ENCODE measurements around the gene FBXO47. TPM values are rescaled to one million over a fixed set of nuclear protein-coding genes. Genes with fewer than 3 reads are reported as not detected.

The FBXO47 gene
- total and polyA plus RNA-seq, 4 donors: not detected

- no peaks in the 10 kb centered on the region for H3K9me3 ChIP-seq (ENCODE audit: control insufficient read depth, low read length)
- intact Hi-C loops (cut with DNase I): no loop called here
- H3K4me1 ChIP-seq (ENCODE audit: control insufficient read depth in 1 of 2, insufficient read depth in 2 of 2, low read length in 2 of 2): peaks cover 0 to 1% of the 10 kb centered on the region in 2 donors
- DNase-seq (peak in 1 of 2 donors; percentile 64), ATAC-seq (ENCODE audit: low FRiP score) (no peak)
- WGBS, 2 donors: 46 to 48% methylated on average over 8 to 9 of the region's 9 CpGs
- H3K36me3 ChIP-seq (ENCODE audit: control insufficient read depth in 1 of 2, insufficient read depth in 2 of 2, low read length in 1 of 2): peaks cover 0 to 2% of the 10 kb centered on the region in 2 donors
- H3K4me3 ChIP-seq (ENCODE audit: low read length in 2 of 2): no peak overlapping the region
- peak overlapping the region in 1 of 2 donors; percentile 70 for H3K27ac ChIP-seq (ENCODE audit: low read depth in 1 of 2, low read length in 2 of 2)
- H3K27me3 ChIP-seq (ENCODE audit: control insufficient read depth in 1 of 2, insufficient read depth in 2 of 2, low read length in 1 of 2): no peaks in the 10 kb centered on the region
These were observed 46.6 kb downstream of the FBXO47 start for GRCh38 chr17:38920374-38921291.

- intact Hi-C loops (cut with DNase I): loop anchor here in 1 of 2 donors (5.0 kb wide), 1 partner anchor 42 kb away; no protein-coding TSS in a partner anchor
- no peaks in the 10 kb centered on the region for H3K4me1 ChIP-seq (ENCODE audit: control insufficient read depth in 1 of 2, insufficient read depth in 2 of 2, low read length in 2 of 2)
- H3K36me3 ChIP-seq (ENCODE audit: control insufficient read depth in 1 of 2, insufficient read depth in 2 of 2, low read length in 1 of 2): peaks cover 0 to 2% of the 10 kb centered on the region in 2 donors
- WGBS, 2 donors: 84 to 85% methylated on average over 16 of the region's 16 CpGs
- H3K27me3 ChIP-seq (ENCODE audit: control insufficient read depth in 1 of 2, insufficient read depth in 2 of 2, low read length in 1 of 2): no peaks in the 10 kb centered on the region
- no peak overlapping the region for H3K4me3 ChIP-seq (ENCODE audit: low read length in 2 of 2)
- ATAC-seq (ENCODE audit: low FRiP score) (no peak), DNase-seq (peak in 1 of 2 donors; percentile 65)
- peak overlapping the region in 1 of 2 donors; percentile 52 for H3K27ac ChIP-seq (ENCODE audit: low read depth in 1 of 2, low read length in 2 of 2)
- no peaks in the 10 kb centered on the region for H3K9me3 ChIP-seq (ENCODE audit: control insufficient read depth, low read length)
These were observed 47.7 kb downstream of the FBXO47 start for GRCh38 chr17:38919316-38920078.

GRCh38 chr17:38918916-38919315 lies 48.3 kb downstream of the FBXO47 start:
- no peak overlapping the region for H3K27ac ChIP-seq (ENCODE audit: low read depth in 1 of 2, low read length in 2 of 2)
- H3K4me1 ChIP-seq (ENCODE audit: control insufficient read depth in 1 of 2, insufficient read depth in 2 of 2, low read length in 2 of 2): no peaks in the 10 kb centered on the region
- no peaks in the 10 kb centered on the region for H3K9me3 ChIP-seq (ENCODE audit: control insufficient read depth, low read length)
- no peak overlapping the region for H3K4me3 ChIP-seq (ENCODE audit: low read length in 2 of 2)
- H3K36me3 ChIP-seq (ENCODE audit: control insufficient read depth in 1 of 2, insufficient read depth in 2 of 2, low read length in 1 of 2): peaks cover 0 to 6% of the 10 kb centered on the region in 2 donors
- no peaks in the 10 kb centered on the region for H3K27me3 ChIP-seq (ENCODE audit: control insufficient read depth in 1 of 2, insufficient read depth in 2 of 2, low read length in 1 of 2)
- DNase-seq: no peak
- 76 to 80% methylated on average over 5 of the region's 5 CpGs for WGBS, 2 donors
- intact Hi-C loops (cut with DNase I): loop anchor here in 1 of 2 donors (5.0 kb wide), 1 partner anchor 42 kb away; no protein-coding TSS in a partner anchor
- no peak for ATAC-seq (ENCODE audit: low FRiP score)

DNA sequence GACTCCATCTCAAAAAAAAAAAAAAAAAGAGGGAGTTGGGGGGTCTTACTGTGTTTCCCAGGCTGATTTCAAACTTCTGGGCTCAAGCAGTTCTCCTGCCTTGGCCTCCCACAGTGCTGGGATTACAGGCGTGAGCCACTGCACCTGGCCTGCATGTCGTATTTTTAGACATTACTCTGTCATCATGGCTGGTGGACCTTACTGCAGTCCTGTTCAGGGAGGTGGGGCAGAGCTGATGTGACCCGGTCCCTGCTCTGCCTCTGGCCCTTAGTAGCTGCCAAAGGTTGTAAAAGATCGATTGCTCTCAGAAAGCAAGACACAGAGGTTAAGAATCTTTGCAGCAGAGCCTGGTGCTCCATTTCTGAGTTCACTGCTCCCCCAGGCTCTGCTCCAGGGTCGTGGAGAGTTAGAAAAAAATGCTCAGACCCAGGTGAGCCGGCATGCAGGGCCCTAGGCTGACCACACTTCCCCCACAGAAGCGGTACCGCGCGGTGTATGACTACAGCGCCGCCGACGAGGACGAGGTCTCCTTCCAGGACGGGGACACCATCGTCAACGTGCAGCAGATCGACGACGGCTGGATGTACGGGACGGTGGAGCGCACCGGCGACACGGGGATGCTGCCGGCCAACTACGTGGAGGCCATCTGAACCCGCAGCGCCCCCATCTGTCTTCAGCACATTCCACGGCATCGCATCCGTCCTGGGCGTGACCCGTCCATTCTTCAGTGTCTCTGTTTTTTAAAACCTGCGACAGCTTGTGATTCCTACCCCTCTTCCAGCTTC lies 48.9 kb downstream of the FBXO47 start:
- intact Hi-C loops (cut with DNase I): loop anchor here in 1 of 2 donors (5.0 kb wide), 1 partner anchor 41 kb away; no protein-coding TSS in a partner anchor
- DNase-seq: peak in 1 of 2 donors; percentile 77
- H3K27ac ChIP-seq (ENCODE audit: low read depth in 1 of 2, low read length in 2 of 2): no peak overlapping the region
- H3K36me3 ChIP-seq (ENCODE audit: control insufficient read depth in 1 of 2, insufficient read depth in 2 of 2, low read length in 1 of 2): peaks cover 0 to 6% of the 10 kb centered on the region in 2 donors
- no peak for ATAC-seq (ENCODE audit: low FRiP score)
- no peak overlapping the region for H3K4me3 ChIP-seq (ENCODE audit: low read length in 2 of 2)
- 67 to 73% methylated on average over 37 of the region's 37 CpGs for WGBS, 2 donors
- no peaks in the 10 kb centered on the region for H3K4me1 ChIP-seq (ENCODE audit: control insufficient read depth in 1 of 2, insufficient read depth in 2 of 2, low read length in 2 of 2)
- no peaks in the 10 kb centered on the region for H3K27me3 ChIP-seq (ENCODE audit: control insufficient read depth in 1 of 2, insufficient read depth in 2 of 2, low read length in 1 of 2)
- no peaks in the 10 kb centered on the region for H3K9me3 ChIP-seq (ENCODE audit: control insufficient read depth, low read length)

DNA sequence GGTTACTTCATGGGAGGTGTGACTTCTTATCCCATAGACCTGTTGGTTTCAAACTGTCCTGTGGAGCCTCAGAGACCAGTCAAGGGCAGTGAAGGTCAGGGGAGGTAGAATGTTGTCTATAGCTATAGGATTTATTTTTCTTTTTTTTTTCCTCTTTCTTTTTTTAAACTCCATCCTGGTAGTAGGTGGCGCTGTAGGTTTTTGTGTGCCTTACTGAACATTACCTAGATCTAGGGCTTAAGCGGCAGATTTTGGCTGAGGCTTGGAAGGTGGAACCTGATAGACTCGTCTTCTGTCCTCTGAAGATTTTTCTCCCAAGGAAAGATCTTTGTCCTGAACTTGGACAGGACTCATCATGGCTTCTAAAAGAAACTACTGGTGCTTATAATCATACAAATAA lies 49.9 kb downstream of the FBXO47 start:
- Histone ChIP-seq H3K36me3 (ENCODE audit: control insufficient read depth in 1 of 2, insufficient read depth in 2 of 2, low read length in 1 of 2) (peaks cover 0 to 6% of the 10 kb centered on the region in 2 donors), H3K27ac (ENCODE audit: low read depth in 1 of 2, low read length in 2 of 2) (no peak overlapping the region), H3K27me3 (ENCODE audit: control insufficient read depth in 1 of 2, insufficient read depth in 2 of 2, low read length in 1 of 2) (no peaks in the 10 kb centered on the region), H3K4me1 (ENCODE audit: control insufficient read depth in 1 of 2, insufficient read depth in 2 of 2, low read length in 2 of 2) (no peaks in the 10 kb centered on the region), H3K4me3 (ENCODE audit: low read length in 2 of 2) (no peak overlapping the region), H3K9me3 (ENCODE audit: control insufficient read depth, low read length) (no peaks in the 10 kb centered on the region)
- DNase-seq (no peak), ATAC-seq (ENCODE audit: low FRiP score) (no peak)
- intact Hi-C loops (cut with DNase I): loop anchor here in 1 of 2 donors (5.0 kb wide), 1 partner anchor 40 kb away; no protein-coding TSS in a partner anchor
- WGBS, 2 donors: 82 to 84% methylated on average over 3 of the region's 3 CpGs

GRCh38 chr17:38916771-38917170 lies 50.4 kb downstream of the FBXO47 start:
- 68 to 73% methylated on average over 8 of the region's 8 CpGs for WGBS, 2 donors
- Histone ChIP-seq H3K27me3 (ENCODE audit: control insufficient read depth in 1 of 2, insufficient read depth in 2 of 2, low read length in 1 of 2) (no peaks in the 10 kb centered on the region), H3K9me3 (ENCODE audit: control insufficient read depth, low read length) (no peaks in the 10 kb centered on the region), H3K4me3 (ENCODE audit: low read length in 2 of 2) (no peak overlapping the region), H3K36me3 (ENCODE audit: control insufficient read depth in 1 of 2, insufficient read depth in 2 of 2, low read length in 1 of 2) (peaks cover 0 to 6% of the 10 kb centered on the region in 2 donors), H3K27ac (ENCODE audit: low read depth in 1 of 2, low read length in 2 of 2) (no peak overlapping the region), H3K4me1 (ENCODE audit: control insufficient read depth in 1 of 2, insufficient read depth in 2 of 2, low read length in 2 of 2) (no peaks in the 10 kb centered on the region)
- DNase-seq (no peak), ATAC-seq (ENCODE audit: low FRiP score) (no peak)
- intact Hi-C loops (cut with DNase I): loop anchor here in 1 of 2 donors (5.0 kb wide), 1 partner anchor 39 kb away; no protein-coding TSS in a partner anchor

GRCh38 chr17:38915639-38915995 lies 51.6 kb downstream of the FBXO47 start:
- H3K27ac ChIP-seq (ENCODE audit: low read depth in 1 of 2, low read length in 2 of 2): no peak overlapping the region
- H3K27me3 ChIP-seq (ENCODE audit: control insufficient read depth in 1 of 2, insufficient read depth in 2 of 2, low read length in 1 of 2): no peaks in the 10 kb centered on the region
- H3K4me3 ChIP-seq (ENCODE audit: low read length in 2 of 2): no peak overlapping the region
- H3K4me1 ChIP-seq (ENCODE audit: control insufficient read depth in 1 of 2, insufficient read depth in 2 of 2, low read length in 2 of 2): no peaks in the 10 kb centered on the region
- ATAC-seq (ENCODE audit: low FRiP score) (no peak), DNase-seq (peak in 1 of 2 donors; percentile 27)
- intact Hi-C loops (cut with DNase I): loop anchor here in 1 of 2 donors (5.0 kb wide), 1 partner anchor 38 kb away; no protein-coding TSS in a partner anchor
- H3K9me3 ChIP-seq (ENCODE audit: control insufficient read depth, low read length): no peaks in the 10 kb centered on the region
- WGBS, 2 donors: 62 to 69% methylated on average over 7 of the region's 7 CpGs
- peaks cover 0 to 6% of the 10 kb centered on the region in 2 donors for H3K36me3 ChIP-seq (ENCODE audit: control insufficient read depth in 1 of 2, insufficient read depth in 2 of 2, low read length in 1 of 2)
